Fibroblast of the aortic adventitia (primary cell): Measurements from ENCODE around the gene TMIGD2. TPM values are rescaled to one million over a fixed set of nuclear protein-coding genes. Genes with fewer than 3 reads are reported as not detected.
"Not testable (repeated sequence)": the region's sequence is repeated elsewhere in the genome, so short reads cannot be mapped to it uniquely, and the experiment has no call there.

Experiments
- DNase-seq: peaks from one replicate; pipeline ENCODE4 v3.0.0-alpha.2; 2010; ENCODE audit warnings: low read depth
- H3K4me3 ChIP-seq: 2 replicates; pipeline ENCODE4 v1.5.1; 2011; ENCODE audit warnings: low read depth, mild to moderate bottlenecking, control low read depth, low read length, moderate library complexity
- CTCF ChIP-seq: IDR thresholded peaks from 2 replicates; pipeline ENCODE4 v1.5.1; 2011; ENCODE audit warnings: mild to moderate bottlenecking, low read length, control low read depth, inconsistent platforms; ENCODE audit not compliant: insufficient read depth
- total RNA-seq: library from RNA; depleted of rRNA; stranded (reverse); fragments of >200 nt; gene quantifications from 2 replicates; pipeline ENCODE4 v1.2.3, GENCODE V29; 2012; ENCODE audit warnings: low replicate concordance

The TMIGD2 gene
- total RNA-seq = not detected in 2 replicates

DNA sequence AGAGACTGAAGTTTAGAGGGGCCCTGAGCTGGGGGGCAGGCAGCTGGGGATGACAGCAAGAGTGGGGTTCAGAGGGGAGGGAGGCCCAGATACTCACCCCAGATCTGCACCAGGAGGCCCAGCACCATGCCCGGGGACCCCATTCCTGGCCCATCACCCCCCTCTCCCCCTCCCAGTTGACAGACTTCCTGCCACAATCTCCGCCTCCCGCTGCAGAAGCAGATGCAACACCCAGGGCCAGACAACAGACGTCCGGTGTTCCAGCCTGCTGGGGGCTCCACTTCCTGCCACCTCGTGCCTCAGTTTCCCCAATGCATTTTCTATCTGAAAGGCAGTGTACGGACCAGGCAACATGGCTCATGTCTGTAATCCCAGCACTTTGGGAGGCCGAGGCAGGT lies at the start of gene TMIGD2:
TMIGD2 (minus strand) TSS at position 147 of the 398 bp plus-strand sequence; CDS start at position 143, 4 bp downstream.
- no peak within 1 kb of the TSS for H3K4me3 ChIP-seq
- no peak for DNase-seq
- no peak for TF ChIP-seq CTCF

GRCh38 chr19:4350726-4351125 lies 48.5 kb upstream of the TMIGD2 start:
- no peak overlapping the region for H3K4me3 ChIP-seq
- no peak for TF ChIP-seq CTCF
- no peak for DNase-seq

GRCh38 chr19:4350111-4350510 lies 47.9 kb upstream of the TMIGD2 start:
- no peak overlapping the region for H3K4me3 ChIP-seq
- no peak for TF ChIP-seq CTCF
- DNase-seq = no peak

DNA sequence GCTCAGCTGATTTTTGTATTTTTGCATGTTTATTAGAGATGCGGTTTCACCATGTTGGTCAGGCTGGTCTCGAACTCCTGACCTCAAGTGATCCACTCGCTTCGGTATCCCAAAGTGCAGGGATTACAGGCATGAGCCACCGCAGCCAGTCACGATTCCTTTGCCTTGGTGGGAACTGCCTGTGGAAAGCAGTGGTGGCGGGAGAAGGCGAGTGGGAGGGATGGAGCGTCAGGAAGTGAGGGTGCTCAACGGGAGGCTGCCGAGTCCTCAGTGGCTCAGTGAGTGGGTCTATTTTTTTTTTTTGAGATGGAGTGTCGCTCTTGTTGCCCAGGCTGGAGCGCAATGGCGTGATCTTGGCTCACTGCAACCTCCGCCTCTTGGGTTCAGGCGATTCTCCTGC lies 47.0 kb upstream of the TMIGD2 start:
- not testable (repeated sequence) for DNase-seq, H3K4me3 ChIP-seq

DNA sequence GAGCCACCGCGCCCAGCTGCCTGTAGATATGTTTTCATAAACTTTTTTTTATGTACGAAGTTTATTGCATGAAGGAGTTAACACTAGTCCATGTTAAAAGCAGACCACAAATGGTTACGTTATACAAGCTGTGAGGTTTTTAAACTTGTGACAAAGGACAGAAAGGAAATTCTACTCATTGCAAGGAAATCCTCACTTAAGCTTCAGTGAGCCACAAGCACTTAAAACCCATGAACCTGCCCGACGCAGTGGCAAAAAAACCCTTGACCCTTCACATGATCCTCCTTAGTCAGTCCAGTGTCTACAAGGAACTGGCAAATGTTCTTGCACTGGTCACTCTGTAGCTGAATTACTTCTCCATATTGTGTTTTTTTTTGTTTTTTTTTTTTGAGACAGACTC lies 45.3 kb upstream of the TMIGD2 start:
- TF ChIP-seq CTCF = no peak
- H3K4me3 ChIP-seq = no peak overlapping the region
- DNase-seq = no peak

DNA sequence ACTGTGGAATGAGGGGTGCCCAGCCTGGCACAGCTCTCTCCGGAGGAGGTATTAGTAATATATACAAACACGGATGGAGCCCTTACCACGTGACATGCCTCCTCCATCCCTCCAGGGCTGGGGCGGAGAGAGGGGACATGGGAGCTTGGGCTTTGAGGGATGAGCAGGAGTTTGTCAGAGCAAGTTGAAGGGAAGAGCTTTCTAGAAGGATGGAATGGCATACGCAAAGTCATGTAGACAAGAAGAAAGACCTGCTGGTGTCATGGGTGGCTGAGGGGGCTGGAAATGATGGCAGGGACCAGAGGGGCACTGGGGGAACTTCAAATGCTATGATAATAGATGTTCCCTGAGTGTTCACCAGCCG lies 43.8 kb upstream of the TMIGD2 start:
- H3K4me3 ChIP-seq = no peak overlapping the region
- TF ChIP-seq CTCF = no peak
- DNase-seq = no peak

DNA sequence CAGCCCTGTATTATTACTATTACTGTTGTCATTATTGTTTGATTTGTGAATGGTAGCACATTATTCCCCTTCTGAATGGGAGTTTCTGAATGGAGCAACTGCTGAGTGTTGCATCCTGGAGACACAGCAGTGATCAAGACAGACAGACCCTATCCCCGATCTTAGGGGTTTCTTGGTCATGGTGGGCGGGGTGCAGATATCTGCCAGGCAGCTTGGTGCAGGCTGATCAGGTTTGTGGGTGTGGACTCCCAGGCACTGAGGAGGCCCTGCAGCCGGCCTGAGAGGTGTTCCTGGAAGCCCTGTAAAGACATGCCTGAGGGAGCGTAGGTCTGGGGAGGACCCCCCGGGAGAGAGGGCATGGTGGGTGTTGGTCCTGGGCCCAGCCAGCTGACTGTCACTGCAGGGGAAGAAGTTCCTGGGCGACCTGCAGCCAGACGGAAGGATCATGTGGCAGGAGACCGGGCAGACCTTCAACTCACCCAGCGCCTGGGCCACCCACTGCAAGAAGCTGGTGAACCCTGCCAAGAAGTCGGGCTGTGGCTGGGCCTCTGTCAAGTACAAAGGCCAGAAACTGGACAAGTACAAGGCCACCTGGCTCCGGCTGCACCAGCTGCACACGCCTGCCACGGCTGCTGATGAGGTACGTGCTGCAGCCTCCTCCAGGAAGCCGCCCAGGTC lies 43.3 kb upstream of the TMIGD2 start:
- no peak overlapping the region for H3K4me3 ChIP-seq
- TF ChIP-seq CTCF = no peak
- no peak for DNase-seq
